ENCODE measurements around the gene SLC18B1.

The SLC18B1 gene

DNA sequence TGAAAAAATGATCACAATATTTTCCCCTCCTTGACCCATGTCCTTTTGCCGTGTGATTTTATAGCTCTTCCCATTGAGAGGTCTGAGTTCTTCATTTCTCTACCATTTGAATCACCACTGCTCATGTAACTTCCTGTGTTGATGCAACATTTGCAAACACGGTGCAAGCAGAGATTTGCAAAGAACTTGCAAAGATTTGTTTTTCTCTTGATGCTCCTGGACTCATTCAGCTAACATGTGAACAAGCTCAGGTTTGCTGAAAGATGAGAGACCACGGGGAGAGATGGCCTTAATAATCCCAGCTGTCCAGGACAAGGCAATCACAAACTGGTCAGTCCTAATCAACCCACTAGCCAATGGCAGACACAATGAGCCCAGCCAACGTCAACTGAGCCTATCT lies 49.3 kb downstream of the SLC18B1 start:
- no peak overlapping the region for H3K4me3 ChIP-seq (replicated peaks in 1 of 2; ENCODE audit: low read depth in 2 of 2, low read length in 2 of 2)
- DNase-seq (ENCODE audit: low read depth in 2 of 2): peak; percentile 24 to 61
- TF ChIP-seq, protein P1, sequence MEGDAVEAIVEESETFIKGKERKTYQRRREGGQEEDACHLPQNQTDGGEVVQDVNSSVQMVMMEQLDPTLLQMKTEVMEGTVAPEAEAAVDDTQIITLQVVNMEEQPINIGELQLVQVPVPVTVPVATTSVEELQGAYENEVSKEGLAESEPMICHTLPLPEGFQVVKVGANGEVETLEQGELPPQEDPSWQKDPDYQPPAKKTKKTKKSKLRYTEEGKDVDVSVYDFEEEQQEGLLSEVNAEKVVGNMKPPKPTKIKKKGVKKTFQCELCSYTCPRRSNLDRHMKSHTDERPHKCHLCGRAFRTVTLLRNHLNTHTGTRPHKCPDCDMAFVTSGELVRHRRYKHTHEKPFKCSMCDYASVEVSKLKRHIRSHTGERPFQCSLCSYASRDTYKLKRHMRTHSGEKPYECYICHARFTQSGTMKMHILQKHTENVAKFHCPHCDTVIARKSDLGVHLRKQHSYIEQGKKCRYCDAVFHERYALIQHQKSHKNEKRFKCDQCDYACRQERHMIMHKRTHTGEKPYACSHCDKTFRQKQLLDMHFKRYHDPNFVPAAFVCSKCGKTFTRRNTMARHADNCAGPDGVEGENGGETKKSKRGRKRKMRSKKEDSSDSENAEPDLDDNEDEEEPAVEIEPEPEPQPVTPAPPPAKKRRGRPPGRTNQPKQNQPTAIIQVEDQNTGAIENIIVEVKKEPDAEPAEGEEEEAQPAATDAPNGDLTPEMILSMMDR (IDR thresholded peaks at IDR 0.05; ENCODE audit: low read depth, low read length): no peak

DNA sequence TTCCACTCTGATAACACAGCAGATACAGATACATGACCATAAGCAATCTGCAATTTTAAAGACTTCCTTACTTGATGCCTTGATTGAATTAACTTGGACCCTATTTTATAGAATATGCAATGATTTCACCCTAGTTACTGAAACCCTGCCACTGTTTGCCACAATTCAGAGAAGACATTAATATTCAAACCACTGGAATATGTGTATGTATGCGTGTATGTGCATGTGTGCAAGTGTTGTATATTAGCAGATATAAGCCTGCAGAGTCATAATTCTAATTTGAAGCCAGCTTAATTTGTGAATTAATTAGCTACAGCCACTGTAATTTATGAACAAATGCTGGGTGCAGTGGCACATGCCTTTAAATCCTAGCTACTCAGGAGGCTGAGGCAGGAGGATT lies 50.0 kb downstream of the SLC18B1 start:
- no peak for DNase-seq (ENCODE audit: low read depth in 2 of 2)
- TF ChIP-seq, protein P1 (IDR thresholded peaks at IDR 0.05; ENCODE audit: low read depth, low read length): no peak
- H3K4me3 ChIP-seq (replicated peaks in 1 of 2; ENCODE audit: low read depth in 2 of 2, low read length in 2 of 2): no peak overlapping the region

DNA sequence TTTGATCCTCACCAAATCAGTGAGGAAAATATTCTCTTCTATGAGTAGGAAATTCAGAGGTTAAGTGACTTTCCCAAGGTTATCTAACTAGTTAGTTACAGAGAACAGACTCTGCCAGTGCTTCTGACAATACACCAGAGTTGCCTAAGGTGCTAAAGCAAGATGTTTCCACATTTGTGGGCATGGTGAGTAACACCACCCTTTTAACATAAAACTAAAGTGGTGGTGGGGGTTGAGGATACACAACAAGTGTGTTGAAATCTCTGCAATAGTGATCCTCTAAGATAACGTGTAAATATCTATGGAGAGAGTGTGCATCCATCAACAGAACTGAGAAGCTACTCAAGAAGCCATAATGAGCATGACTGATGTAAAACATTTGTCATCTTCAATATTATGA lies 52.4 kb downstream of the SLC18B1 start:
- DNase-seq (ENCODE audit: low read depth in 2 of 2): no peak
- no peak overlapping the region for H3K4me3 ChIP-seq (replicated peaks in 1 of 2; ENCODE audit: low read depth in 2 of 2, low read length in 2 of 2)
- TF ChIP-seq, protein P1 (IDR thresholded peaks at IDR 0.05; ENCODE audit: low read depth, low read length): no peak

DNA sequence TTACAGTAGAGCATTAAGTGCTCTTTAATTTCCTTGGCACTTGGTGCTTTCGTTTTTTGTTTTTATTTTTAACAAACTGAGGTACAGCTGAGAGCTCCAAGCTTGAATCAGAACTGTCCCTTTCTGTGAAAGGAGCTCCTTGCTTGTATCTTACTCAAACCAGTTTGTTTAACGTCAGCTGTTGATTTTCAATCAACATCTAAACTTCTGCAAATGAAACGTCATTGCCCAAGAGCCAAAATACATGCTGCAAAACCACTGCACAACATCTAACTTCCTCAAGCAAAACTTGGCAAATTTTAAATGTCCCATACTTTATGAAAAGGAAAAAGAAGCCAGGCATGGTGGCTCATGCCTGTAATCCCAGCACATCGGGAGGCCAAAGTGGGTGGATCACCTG lies 55.9 kb downstream of the SLC18B1 start:
- TF ChIP-seq, protein P1 (IDR thresholded peaks at IDR 0.05; ENCODE audit: low read depth, low read length): no peak
- peak in 1 of 2 donors; percentile 8 for DNase-seq (ENCODE audit: low read depth in 2 of 2)
- no peak overlapping the region for H3K4me3 ChIP-seq (replicated peaks in 1 of 2; ENCODE audit: low read depth in 2 of 2, low read length in 2 of 2)

DNA sequence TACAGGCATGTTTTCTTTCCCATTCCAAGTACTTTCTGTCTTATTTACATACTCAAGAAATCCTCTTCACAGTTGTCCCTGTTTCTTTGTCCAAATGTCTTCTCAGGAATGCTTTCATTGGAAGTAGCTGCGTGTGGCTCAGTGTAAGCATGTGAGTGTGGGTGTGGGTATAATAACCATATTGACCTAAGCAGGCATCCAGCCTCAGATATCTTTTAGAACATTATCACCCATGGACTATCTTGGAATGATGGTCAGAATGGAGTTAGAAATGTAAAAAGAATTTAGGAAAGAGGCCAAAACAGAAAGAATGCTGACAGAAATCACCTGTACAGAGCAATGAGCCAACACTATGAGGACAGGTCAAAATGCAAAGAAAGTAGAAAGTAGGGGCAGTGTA lies 57.2 kb downstream of the SLC18B1 start:
- TF ChIP-seq, protein P1 (IDR thresholded peaks at IDR 0.05; ENCODE audit: low read depth, low read length): no peak
- H3K4me3 ChIP-seq (replicated peaks in 1 of 2; ENCODE audit: low read depth in 2 of 2, low read length in 2 of 2): no peak overlapping the region
- no peak for DNase-seq (ENCODE audit: low read depth in 2 of 2)

DNA sequence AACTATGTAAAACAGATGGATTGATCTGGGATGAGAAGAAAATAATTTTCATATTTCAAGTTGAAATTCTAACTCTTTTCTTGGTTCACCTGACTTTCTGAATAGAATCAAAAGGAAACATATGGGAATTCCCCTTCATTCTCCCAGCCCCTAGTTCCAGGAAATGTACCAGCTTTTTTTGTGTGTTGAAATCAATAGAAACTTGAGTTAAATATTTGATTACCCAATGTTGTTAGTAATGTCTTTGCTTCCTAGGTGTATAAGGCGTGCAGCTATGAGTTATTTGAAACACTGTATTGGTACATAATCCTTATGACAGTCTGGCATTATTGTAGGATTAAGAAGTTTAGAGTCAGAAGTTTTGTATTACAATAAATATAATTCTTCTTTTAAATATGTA lies 62.2 kb downstream of the SLC18B1 start:
- TF ChIP-seq, protein P1 (IDR thresholded peaks at IDR 0.05; ENCODE audit: low read depth, low read length): no peak
- no peak overlapping the region for H3K4me3 ChIP-seq (replicated peaks in 1 of 2; ENCODE audit: low read depth in 2 of 2, low read length in 2 of 2)
- peak; percentile 7 to 72 for DNase-seq (ENCODE audit: low read depth in 2 of 2)

DNA sequence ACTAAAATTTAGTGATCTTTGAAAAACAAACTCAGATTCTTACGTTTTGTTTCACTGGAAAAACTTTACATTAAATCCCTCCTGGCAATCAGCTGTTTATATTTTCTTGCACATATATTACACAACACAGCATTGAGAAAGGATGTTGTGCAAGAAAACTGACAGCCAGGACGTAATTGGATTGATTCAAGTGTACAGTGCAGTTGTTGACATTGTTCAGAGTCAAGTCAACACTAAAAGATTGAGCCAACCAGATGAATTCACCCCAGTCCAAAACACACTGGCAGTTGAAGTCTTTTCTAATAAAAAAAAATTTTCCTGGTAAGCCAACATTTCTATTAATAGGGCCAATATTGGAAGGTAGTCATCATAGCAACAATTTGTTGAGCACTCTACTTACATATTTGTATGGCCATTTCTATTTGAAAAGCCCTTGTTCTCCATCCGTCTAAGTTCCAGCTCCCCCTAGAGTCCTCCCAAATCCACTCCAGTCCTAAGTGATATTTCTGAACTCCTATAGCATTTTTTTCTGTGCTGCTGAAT lies 63.7 kb downstream of the SLC18B1 start:
- TF ChIP-seq, protein P1 (IDR thresholded peaks at IDR 0.05; ENCODE audit: low read depth, low read length): peak; percentile 40

More for the DNA sequence above, 63.7 kb downstream of the SLC18B1 start:
- DNase-seq (ENCODE audit: low read depth in 2 of 2): peak; percentile 67 to 81
- no peak overlapping the region for H3K4me3 ChIP-seq (replicated peaks in 1 of 2; ENCODE audit: low read depth in 2 of 2, low read length in 2 of 2)

Data from cardiac fibroblast (primary cell).